Transverse colon (tissue), 4 donors: ENCODE measurements around the gene BANP. TPM values are rescaled to one million over a fixed set of nuclear protein-coding genes. Genes with fewer than 3 reads are reported as not detected.
A peak's percentile ranks its signal among the peaks of the same experiment; 100 is the strongest.

Experiments used
- DNase-seq: peaks from one replicate; pipeline ENCODE4 v3.0.0-alpha.2; 2019
- H3K27ac ChIP-seq, 4 donors: fragments of 200-600 bp; sonication (generic); 2 replicates each; pipeline ENCODE4 v1.5.1; 2016 to 2018; ENCODE audit warnings: inconsistent platforms in 4 of 4
- H3K27me3 ChIP-seq: fragments of 200-600 bp; sonication (generic); 2 replicates; pipeline ENCODE4 v1.5.1; 2017; ENCODE audit warnings: inconsistent platforms
- H3K36me3 ChIP-seq, 4 donors: fragments of 200-600 bp; sonication (generic); 2 replicates each; pipeline ENCODE4 v1.5.1; 2017 to 2019; ENCODE audit warnings: inconsistent platforms in 4 of 4
- H3K4me1 ChIP-seq, 4 donors: fragments of 200-600 bp; sonication (generic); 2 replicates each; pipeline ENCODE4 v1.5.1; 2017 to 2020; ENCODE audit warnings: inconsistent platforms in 4 of 4
- H3K4me3 ChIP-seq, 4 donors: fragments of 200-600 bp; sonication (generic); 1 replicate in 1 of 4; 2 replicates in 3 of 4; pipeline versions ENCODE4 v1.5.1 to v1.6.1; 2017 to 2019; ENCODE audit warnings: inconsistent platforms in 4 of 4
- H3K9me3 ChIP-seq, 2 donors: fragments of 200-600 bp; sonication (generic); 2 replicates each; pipeline ENCODE4 v1.5.1; 2017 to 2019; ENCODE audit warnings: inconsistent platforms in 2 of 2
- EP300 ChIP-seq: sonication (generic); formaldehyde crosslinking; IDR thresholded peaks from one replicate; pipeline ENCODE4 v1.6.1; 2017; ENCODE audit warnings: antibody characterized with exemption, low read depth
- POLR2A ChIP-seq: fragments of 450-650 bp; IDR thresholded peaks from one replicate; pipeline ENCODE4 v1.6.1; 2016; ENCODE audit warnings: antibody characterized with exemption, mild to moderate bottlenecking, moderate library complexity
- POLR2AphosphoS5 ChIP-seq, 3 donors: sonication (generic); formaldehyde crosslinking; IDR thresholded peaks; one replicate each; pipeline ENCODE4 v1.6.1; 2016; ENCODE audit warnings: antibody characterized with exemption in 3 of 3
- WGBS, 2 donors: methylation state at CpG; one replicate each; pipeline ENCODE4 v1.1.5; 2018; ENCODE audit warnings: low coverage in 1 of 2; 5-methylcytosine and 5-hydroxymethylcytosine counted together
- in situ Hi-C, 4 donors: fragments of 200-750 bp; cut with MboI; loops; one replicate each; pipeline versions ENCODE4 v1.15.0 to v1.15.1; 2017; ENCODE audit warnings: low sequenced_read_pairs in 3 of 4, low pct_ligation_motif_present in 1 of 4, low pct_unique_long_range_greater_than_20kb in 1 of 4
- intact Hi-C: fragments of 100-400 bp; cut with DNase I; formaldehyde crosslinking; loops from one replicate; pipeline ENCODE4 v1.15.1; 2023; ENCODE audit warnings: low total_unique reads
- total RNA-seq, 4 donors: library from RNA; depleted of rRNA; stranded (reverse); fragments of >200 nt; gene quantifications; one replicate each; pipeline ENCODE4 v1.1.0, GENCODE V29; 2016
- TF ChIP-seq, protein P1 (sequence below), 5 experiments: fragments of 200-600 bp in 3 of 5; fragments of 450-650 bp in 2 of 5; sonication (generic) in 3 of 5; IDR thresholded peaks; 1 replicate in 2 of 5; 2 replicates in 3 of 5; pipeline ENCODE4 v1.5.1; 2016 to 2017; ENCODE audit warnings: antibody characterized with exemption in 5 of 5, inconsistent platforms in 3 of 5, mild to moderate bottlenecking in 2 of 5, moderate library complexity in 1 of 5

The BANP gene
- total RNA-seq, 4 donors from 2014 or later, result 15.3 to 25.1 (median 18.7) TPM

GRCh38 chr16:87924041-87924810 is 27.0 kb upstream of the BANP start:
- Histone ChIP-seq H3K36me3 (no peaks in the 10 kb centered on the region), H3K4me1 (no peaks in the 10 kb centered on the region), H3K27me3 (peaks cover 8% of the 10 kb centered on the region), H3K9me3 (no peaks in the 10 kb centered on the region), H3K4me3 (no peak overlapping the region), H3K27ac (no peak overlapping the region)
- WGBS, 2 donors, result 60 to 66% methylated on average over 2 to 27 of the region's 27 CpGs
- peak; percentile 25 for DNase-seq
- in situ Hi-C loops (loop anchor here in 1 of 4 donors (25.0 kb wide), 1 partner anchor 137 kb away; no protein-coding TSS in a partner anchor), intact Hi-C loops (no loop called here)
- TF ChIP-seq POLR2A (no peak), EP300 (no peak), POLR2AphosphoS5 (IDR thresholded peaks at IDR 0.05) (no peak)
- TF ChIP-seq, protein P1, sequence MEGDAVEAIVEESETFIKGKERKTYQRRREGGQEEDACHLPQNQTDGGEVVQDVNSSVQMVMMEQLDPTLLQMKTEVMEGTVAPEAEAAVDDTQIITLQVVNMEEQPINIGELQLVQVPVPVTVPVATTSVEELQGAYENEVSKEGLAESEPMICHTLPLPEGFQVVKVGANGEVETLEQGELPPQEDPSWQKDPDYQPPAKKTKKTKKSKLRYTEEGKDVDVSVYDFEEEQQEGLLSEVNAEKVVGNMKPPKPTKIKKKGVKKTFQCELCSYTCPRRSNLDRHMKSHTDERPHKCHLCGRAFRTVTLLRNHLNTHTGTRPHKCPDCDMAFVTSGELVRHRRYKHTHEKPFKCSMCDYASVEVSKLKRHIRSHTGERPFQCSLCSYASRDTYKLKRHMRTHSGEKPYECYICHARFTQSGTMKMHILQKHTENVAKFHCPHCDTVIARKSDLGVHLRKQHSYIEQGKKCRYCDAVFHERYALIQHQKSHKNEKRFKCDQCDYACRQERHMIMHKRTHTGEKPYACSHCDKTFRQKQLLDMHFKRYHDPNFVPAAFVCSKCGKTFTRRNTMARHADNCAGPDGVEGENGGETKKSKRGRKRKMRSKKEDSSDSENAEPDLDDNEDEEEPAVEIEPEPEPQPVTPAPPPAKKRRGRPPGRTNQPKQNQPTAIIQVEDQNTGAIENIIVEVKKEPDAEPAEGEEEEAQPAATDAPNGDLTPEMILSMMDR (IDR thresholded peaks at IDR 0.05), result no peak

GRCh38 chr16:87924811-87925670 is 26.2 kb upstream of the BANP start:
- Histone ChIP-seq H3K27ac (no peak overlapping the region), H3K27me3 (peaks cover 8% of the 10 kb centered on the region), H3K36me3 (no peaks in the 10 kb centered on the region), H3K4me1 (no peaks in the 10 kb centered on the region), H3K9me3 (no peaks in the 10 kb centered on the region), H3K4me3 (no peak overlapping the region)
- DNase-seq, result no peak
- in situ Hi-C loops (loop anchor here in 1 of 4 donors (25.0 kb wide), 1 partner anchor 138 kb away; no protein-coding TSS in a partner anchor), intact Hi-C loops (no loop called here)
- 74 to 80% methylated on average over 6 to 26 of the region's 26 CpGs for WGBS, 2 donors
- TF ChIP-seq, protein P1 (IDR thresholded peaks at IDR 0.05), result no peak
- TF ChIP-seq POLR2AphosphoS5 (IDR thresholded peaks at IDR 0.05) (no peak), POLR2A (no peak), EP300 (no peak)

- 63 to 67% methylated on average over 10 to 44 of the region's 44 CpGs for WGBS, 2 donors
Observed at GRCh38 chr16:87926246-87927194, 24.7 kb upstream of the BANP start.

More at GRCh38 chr16:87926246-87927194, 24.7 kb upstream of the BANP start:
- TF ChIP-seq, protein P1 (IDR thresholded peaks at IDR 0.05), result no peak
- TF ChIP-seq POLR2A (no peak), EP300 (no peak), POLR2AphosphoS5 (IDR thresholded peaks at IDR 0.05) (no peak)
- intact Hi-C loops (no loop called here), in situ Hi-C loops (no loop called here)
- Histone ChIP-seq H3K27ac (no peak overlapping the region), H3K36me3 (no peaks in the 10 kb centered on the region), H3K4me3 (no peak overlapping the region), H3K9me3 (no peaks in the 10 kb centered on the region), H3K27me3 (peaks cover 8% of the 10 kb centered on the region), H3K4me1 (no peaks in the 10 kb centered on the region)
- DNase-seq, result no peak
